Measurements from ENCODE around the gene KLHDC7B.

KLHDC7B gene

DNA sequence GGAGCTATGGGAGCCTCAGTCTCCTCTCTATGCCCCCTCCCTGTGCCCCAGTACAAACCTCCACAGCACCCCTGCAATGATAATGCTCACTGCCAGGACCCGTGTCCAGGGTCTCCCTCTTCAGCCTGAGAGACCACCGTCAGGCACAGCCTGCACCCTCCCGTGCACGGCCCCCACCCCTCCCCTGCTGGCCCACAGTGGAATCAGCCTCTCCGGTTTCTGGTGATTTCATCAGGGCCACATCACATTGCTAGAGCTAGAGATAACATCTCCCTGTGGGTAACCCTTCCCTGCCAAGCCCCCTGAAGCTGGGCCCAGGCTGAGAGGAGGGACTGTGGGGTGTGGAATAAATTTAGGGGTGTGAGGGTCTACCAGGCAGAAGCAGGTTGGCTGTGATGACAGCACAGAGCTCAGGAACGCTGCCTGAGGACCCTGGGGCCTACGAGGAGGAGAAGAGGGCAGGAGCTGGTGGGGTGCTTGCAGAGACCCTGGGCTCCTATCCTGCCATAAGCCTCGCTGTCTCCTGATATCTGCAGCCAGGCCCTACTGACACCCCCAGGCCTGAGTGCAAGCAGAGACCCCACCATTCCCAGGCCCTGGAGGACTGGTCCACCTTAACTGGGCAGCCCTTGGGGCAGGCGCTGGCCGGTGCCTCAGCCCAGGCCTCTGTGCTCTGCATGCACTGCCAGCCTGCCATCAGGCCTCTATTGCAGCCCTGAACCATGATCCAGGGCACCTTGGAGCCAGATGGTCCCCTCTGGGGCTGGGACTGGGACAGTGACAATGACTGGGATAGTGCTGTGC, at the start of gene KLHDC7B:
Gene KLHDC7B (plus strand): TSS at position 378 of the 804 bp plus-strand sequence. CDS start 345 bp downstream, at position 723.
- DNase-seq = peak; percentile 65

DNA sequence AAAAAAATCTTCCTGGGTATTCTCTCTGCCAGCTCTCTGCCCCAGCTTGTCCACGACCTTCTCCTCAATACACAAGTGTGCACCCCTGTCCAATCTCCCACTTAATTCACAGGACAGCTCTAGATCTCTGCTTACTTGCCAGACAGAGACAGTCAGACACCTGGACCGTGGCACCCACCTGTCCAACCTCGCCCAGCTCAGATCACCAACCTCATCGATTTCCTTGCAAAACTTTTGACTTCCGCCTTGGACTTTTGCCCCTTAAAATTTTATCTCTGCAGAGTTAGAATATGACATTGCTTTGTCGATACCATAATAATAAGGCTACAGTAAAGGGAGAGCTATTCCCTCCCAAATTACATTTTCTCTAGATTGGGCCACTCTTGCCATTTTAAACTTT, 48.6 kb upstream of the KLHDC7B start:
- DNase-seq = no peak

DNA sequence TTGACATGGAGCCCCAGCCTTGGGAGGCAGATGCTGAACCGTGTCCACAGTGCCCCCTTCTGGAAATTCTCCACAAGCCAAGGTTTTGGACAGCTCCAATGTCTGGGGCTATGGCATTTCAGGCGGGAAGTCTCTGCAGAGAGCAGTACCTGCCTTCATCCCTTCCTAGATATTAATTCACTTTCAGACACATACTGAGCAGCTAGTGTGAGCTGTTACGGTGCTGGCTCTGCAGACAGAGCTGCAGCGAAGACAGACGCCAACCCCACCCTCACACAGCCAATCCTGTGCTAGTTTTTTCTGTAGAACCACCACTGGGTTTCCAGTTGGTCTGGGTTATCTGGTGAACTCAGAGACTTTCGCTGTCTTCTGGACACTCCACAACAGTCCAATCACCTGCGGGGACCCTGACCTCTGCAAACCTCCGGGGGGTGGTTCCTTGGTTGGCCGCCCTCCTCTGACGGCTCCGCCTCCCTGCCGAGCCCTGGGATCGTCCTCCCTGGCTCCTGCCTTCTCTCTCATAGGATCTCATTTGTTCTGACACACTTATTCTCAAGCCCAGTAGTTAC, 47.3 kb upstream of the KLHDC7B start:
- DNase-seq = peak; percentile 82

DNA sequence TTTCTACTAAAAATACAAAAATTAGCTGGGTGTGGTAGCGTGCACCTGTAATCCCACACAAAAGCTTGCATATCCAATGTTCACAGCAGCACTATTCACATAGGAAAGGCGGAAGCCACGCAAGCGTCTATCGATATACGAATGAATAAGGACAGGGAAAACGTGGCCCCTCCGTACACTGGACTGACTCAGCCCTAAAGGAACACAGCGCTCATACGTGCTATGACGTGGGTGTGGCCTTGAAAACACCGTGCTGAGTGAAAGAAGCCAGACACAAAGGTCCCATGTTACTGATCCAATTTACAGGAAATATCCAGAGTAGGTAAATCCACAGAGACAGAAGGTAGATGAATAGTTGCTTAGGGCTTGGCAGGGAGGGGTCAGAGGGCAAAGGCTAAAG, 45.2 kb upstream of the KLHDC7B start:
- no peak for DNase-seq

DNA sequence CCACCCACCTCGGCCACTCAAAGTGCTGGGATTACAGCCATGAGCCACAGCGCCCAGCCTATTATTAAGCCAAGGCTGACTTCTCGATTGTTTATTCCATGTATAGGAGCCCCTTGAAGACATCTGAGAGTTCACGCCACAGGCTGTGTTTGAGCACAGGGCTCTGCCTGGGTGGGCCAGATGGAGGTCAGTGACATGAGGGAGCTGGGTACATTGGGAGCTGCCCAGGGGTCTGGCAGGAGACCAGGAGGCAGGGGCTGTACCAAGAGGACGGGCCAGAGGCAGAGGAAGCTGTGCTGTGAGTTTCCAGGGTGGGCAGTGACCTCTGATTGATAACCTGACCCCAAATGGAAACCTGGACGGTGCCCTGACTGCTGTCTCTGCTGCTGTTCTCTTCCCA, 43.6 kb upstream of the KLHDC7B start:
- DNase-seq = no peak

DNA sequence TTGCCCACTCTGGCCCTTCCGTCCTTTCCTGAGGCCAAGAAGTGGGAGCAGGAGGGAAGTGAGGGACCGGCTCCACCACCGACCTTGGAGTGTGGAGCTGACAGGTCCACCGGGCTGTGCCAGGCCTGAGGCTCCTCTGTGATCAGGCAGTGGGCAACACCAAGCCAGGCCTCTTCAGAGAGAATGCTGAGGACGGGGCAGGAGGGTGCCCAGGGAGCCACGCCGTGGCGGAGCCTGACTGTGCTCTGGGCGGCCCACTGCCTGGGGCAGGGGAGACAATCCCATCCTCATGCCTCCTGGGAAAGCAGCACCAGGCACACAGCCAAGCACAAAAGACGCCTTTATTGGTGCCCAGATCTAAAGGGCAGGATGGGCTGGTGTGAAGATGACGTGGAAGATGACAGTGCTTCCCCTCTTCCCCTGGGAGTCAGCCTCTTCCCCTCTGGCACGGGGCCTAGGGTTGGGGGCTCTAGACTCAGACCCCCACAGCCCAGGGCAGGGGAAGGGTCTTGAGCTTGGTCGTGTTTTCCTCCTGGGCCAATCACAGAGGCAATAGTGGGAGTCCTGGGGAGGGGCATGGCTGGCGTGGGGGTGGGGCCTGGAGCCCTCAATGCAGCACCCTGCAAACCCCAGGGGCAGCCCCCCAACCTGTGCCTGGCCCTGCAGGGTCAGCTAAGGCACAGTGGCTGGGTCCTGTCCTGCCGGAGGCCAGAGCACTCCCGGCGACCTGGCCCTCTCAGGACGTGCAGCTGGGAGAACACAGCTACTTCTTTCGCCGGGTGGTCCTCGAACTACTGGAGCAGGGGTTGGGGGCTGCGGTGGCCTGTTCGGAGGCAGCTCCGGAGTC, 42.8 kb upstream of the KLHDC7B start:
- no peak for DNase-seq

DNA sequence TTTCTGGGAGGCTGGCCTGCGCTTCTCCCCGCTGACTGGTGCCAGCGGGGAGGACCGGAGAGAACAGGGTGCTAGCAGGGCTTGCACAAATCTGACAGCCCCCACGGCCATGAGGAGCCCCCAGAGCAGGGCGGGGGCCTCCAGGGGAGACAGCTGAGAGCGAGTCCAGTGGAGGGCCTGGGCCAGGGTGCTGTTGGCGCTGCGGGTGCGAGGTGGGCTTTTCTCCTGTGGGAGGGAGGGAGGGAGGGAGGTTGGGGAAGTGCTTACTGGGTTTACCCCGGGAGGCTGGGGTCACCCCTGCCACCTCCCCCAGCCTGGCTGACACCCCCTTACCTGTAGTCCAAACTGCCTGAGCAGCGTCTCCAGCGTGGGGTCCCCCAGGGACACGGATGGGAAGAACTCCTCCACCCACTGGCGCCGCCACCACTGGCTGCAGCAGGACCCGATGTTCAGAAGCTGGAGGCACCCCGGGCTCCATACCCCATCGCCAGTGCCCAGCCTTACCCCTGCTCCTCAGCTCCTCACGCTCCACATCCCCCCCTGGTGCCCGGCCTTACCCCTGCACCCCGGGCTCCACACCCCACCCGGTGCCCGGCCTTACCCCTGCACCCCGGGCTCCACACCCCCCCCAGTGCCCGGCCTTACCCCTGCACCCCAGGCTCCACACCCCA, 42.1 kb upstream of the KLHDC7B start:
- peak; percentile 28 for DNase-seq

DNA sequence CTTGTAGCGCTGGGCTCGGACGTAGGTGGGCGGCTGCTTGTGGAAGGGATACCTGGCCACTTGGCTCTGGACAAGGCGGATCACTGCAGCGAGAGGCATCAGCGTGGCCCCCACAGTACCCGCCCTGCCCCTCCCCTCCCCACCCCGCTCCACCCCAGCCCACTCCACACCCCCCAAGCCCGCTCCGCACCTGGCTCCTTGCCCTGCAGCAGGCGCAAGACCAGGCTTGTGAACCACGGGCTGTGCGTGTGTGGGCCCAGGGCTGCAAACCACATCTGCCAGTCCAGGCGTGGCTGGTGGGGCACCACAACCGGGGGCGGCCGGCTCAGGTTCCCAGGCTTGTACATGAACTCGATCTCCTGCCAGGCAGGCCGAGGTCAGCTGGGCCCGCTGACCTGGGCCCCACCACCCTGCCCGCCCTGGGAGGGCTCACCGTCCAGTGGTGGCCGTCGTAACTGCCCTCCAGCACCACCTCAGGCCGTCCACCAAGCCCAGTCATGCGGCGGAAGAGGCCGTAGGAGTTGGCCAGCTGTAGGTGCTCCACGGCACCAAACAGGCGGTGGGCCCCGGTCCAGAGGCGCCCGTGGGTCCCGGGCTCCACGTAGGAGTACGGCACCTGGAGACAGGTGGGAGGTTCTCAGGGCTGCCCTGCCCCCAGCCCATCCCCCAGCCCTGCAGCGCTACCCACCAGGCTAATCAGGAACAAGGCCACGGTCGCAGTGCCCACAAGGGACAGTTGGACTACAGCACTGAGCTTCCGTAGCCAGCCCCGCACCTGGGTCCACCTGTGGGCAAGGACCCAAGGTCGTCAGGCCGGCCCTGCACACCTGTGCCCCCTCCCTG, 41.1 kb upstream of the KLHDC7B start:
- DNase-seq = no peak

DNA sequence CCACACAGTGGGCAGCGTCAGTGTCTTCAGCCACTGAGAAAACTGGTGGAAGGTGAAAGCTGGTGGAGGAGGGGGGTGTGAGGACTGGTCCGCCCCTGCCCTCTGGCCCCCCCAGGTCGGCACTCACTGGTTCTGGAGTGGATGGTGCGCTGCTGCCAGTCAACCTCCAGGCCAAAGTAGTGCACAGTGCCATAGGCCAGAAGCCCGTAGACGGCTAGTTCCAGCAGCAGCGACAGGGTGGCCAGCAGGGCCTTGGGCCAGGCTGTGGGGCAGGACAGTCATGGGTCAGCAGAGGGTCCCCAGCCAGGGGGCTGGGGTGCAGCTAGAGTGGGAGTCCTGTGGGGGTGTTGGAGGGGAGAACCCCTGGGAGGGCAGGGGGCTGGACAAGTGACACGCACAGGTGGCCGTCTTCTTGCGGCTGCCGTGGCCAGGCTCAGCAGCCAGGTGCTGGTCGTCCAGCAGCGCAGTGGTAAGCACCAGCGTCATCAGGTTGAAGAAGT, 40.4 kb upstream of the KLHDC7B start:
- DNase-seq = no peak

DNA sequence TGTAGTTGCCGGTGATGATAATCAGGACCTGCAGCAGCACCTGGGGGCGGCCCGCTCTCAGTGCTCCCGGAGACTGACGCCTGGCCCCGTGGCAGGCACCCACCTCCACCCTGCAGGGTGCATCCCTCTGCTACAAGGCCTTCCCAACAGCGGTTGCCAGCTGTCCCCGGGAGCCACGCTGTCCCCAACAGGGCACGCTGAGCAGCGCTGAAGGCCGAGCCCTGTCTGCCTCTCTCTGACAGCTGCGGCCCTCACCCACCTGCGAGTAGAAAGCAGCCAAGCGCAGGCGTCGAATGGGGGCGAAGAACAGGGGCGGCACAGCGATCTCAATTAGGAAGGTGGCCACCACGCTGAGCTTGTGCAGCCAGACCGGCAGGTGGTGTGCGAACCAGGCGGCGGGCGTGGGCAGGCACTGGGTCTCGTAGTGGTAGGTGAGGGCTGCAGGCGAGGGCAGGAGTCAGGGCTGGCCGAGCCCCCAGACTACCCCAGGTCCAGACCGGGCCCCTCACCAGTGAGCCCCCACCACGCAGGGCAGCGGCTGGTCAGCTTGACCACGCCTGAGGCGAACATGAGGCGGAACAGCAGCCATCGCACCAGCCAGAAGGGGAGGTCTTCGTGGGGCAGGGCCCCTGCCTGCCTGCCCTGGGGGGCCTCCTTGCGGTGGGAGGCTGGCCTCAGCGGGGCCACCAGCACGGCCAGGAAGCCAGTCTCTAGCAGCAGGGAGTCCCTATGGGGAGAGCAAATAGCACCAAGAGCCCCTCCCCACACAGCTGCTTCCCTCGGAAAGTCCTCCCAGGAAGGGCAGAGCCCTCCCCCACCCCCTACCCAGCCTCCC, 39.7 kb upstream of the KLHDC7B start:
- no peak for DNase-seq

DNA sequence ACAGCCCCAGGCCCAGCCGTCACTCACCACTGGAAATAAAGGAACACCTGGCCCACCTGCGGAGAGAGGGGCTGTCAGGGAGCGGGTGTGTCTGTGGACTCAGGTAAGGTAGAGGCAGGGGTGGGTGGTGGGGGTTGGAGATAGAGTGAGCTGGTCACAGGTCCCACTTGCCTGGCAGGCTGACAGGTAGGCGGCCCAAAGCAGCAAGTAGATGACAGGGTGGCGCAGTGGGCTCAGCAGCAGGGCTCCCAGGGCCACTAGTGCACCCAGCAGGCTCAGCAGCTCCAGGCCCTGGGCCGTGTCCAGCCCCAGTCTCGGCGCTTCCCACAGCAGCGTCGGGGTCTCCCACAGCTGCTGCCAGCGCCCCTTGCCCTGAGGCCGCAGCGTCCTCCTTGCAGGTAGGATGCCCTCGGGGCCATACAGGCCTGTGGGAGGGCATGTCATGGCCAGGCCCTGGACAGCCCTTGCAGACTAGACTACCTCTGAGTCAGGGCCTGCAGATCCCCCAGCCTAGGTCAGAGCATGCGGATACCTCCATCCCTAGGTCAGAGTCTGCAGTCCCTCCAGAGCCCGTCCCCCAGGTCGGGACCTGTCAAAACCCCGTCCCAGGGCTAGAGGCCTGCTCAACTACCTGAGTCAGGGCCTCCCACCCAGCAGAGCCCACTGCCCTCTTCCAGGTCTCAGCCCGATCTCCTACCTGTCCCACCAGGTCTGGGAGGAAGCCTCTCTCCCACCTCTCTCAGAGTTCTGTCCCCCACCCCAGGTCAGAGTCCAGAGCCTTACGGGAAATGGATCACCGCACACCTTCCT, 38.9 kb upstream of the KLHDC7B start:
- no peak for DNase-seq

DNA sequence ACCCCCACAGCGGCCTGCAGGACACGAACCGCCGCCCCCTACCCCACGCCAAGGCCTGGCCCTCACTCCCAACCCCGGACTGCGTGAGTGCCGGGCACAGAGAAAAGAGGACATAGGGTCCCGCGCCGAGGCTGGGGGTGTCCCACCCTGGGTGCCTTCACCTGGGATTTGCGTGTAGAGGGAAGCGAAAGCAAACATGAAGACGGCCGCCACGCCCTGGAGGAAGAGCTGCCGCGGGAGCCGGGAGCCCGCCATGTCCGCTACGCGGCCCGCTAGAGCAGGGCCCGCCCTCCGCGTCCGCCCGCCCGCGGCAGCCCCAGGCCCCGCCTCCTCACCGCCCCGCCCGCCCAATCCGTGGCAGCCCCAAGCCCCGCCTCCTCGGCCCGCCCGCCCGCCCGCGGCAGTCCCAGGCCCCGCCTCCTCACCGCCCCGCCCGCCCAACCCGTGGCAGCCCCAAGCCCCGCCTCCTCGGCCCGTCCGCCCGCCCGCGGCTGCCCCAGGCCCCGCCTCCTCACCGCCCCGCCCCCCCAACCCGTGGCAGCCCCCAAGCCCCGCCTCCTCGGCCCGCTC, 38.2 kb upstream of the KLHDC7B start, which contains the start of gene LMF2:
Gene LMF2 (minus strand): TSS at position 282 of the 570 bp plus-strand sequence. CDS start 27 bp downstream, at position 255.
- peak; percentile 95 for DNase-seq

DNA sequence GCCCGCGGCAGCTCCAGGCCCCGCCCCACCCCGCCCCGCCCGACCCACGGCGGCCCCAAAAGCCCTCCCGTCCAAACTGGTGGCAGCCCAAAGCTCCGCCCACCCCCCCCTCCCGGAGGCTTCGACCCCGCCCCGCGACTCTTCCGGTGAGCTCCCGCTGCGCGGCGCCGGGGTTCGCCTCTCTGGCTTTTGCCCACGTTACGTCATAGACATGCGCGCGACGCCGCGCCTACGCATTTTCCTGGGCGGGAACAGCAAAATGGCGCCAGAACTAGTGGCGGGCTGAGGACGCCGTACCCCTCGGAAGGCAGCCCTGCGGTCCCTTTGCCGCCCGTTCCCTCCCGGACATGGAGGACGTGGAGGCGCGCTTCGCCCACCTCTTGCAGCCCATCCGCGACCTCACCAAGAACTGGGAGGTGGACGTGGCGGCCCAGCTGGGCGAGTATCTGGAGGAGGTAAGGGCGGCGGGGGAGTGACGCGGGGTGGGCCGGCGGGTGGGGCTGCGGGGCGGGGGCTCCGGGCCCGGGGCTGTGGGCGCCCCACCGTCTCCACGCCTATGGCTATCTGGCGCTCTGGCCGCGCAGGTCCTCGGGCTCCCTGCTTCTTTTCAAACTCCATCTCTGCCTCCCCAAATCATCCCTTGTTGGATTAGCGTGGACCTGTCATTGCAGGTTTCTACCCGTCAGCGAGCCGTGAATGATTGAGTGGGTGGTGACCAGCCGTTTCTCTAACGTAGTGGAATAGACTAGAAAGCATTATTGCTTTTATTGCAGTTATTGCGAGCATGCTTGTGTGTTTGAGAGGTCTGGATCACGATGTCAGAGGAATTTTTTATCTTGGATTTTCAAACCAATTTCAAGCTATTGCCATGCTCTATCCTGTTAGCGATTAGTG, 37.5 kb upstream of the KLHDC7B start, which contains the start of gene NCAPH2:
Gene NCAPH2 (plus strand): TSS at position 234 of the 894 bp plus-strand sequence. CDS start 114 bp downstream, at position 348.
- peak; percentile 98 for DNase-seq

DNA sequence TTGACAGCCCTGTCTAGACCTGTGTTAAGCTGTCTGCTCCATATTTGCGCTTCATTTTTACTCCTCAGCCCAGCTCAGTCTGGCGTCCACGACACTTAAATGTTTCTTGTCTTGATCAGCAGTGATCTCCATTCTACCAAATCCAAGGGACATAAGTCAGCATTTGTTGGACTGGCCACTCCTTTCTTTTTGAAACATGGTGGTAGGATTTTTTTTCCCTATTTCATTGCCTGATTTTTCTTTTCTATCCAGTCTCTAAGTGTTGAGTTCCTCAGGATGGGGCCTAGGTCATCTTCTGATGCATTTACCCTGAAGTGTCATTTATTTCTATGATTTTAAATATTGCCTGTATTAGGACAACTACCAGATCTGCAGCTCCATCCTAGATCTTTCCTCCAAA, 36.8 kb upstream of the KLHDC7B start:
- DNase-seq = no peak

DNA sequence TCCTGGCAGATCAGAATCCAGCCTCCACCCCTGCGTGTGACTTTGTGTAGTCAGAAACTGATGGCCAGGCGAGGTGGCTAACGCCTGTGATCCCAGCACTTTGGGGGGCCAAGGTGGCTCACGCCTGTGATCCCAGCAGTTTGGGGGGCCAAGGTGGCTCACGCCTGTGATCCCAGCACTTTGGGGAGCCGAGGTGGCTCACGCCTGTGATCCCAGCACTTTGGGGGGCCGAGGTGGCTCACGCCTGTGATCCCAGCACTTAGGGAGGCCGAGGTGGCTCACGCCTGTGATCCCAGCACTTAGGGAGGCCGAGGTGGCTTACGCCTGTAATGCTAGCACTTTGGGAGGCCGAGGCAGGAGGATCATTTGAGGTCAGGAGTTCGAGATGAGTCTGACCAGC, 32.5 kb upstream of the KLHDC7B start:
- no peak for DNase-seq

DNA sequence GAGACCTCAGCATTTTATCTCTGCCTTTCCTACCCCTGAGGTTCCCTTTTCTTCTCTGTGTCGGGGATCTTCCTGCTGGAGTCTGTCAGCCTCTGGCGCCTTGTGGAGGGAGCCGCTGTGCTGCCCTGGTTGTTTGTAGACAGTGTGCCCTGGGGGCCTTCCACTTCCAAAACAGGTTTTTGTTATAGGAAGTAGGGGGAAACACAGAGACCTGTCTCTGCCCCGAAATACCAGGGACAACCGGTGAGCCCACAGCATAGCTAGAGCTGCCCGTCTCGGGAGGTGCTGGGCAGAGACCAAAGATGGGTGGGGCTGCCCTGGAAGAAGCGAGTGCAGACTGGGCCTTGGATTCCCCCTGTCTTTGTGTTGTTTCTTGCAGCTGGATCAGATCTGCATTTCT, 29.6 kb upstream of the KLHDC7B start:
- no peak for DNase-seq

DNA sequence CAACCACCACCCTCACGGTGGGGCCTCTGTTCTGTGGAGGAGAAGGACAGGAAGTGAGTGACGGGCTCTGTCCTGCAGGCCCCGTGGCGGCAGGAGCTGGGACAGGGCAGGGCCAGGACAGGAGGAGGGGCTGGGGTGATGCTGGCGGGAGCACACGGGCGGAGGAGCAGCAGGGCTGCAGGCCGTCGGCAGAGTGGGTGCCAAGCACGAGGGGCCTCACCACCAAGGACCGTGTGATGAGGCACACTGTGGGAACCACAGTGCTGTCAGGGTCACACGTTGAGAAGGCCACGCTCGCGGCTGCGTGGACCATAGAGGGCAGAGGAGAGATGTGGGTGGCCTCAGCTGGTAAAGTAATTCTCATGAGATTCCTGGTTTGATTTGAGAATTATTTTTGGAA, 28.8 kb upstream of the KLHDC7B start:
- no peak for DNase-seq

DNA sequence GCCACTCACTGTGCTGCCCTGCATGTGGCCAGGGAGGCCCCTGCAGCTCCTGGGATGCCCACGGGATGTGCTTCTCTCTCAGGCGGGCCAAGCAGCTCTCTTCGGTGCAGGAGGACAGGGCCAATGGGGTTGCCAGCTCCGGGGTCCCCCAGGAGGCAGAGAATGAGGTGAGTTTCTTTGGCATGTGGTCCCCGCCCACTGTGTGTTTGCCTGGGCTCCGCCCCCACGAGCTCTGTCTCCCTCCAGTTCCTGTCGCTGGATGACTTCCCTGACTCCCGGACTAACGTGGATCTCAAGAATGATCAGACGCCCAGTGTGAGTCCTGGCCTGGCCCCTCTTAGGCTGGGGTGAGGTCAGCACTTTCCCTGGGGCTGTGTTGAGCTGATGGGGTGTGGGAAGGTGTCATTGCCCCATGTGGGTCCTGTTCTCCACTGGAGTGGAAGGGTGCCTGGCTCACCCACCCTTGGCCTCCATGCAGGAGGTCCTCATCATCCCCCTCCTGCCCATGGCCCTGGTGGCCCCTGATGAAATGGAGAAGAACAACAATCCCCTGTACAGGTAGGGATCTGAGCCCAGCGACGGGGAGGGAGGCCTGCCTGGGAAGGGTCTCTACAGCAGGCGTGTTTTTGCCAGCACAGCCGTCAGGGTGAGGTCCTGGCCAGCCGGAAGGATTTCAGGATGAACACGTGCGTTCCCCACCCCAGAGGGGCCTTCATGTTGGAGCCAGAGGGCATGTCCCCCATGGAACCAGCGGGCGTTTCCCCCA, 28.0 kb upstream of the KLHDC7B start:
- no peak for DNase-seq

All from activated CD4-positive, alpha-beta T cell treated with anti-CD3 and anti-CD28 coated beads, Interleukin-2, Interleukin-6, amounts not matched to agents 100 ng/mL and 50 ng/mL, durations not matched to agents 16 hours and 8 hours (primary cell).